Parathyroid adenoma (tissue), 2 donors: Measurements from ENCODE around the gene ADGRL2.
A peak's percentile ranks its signal among the peaks of the same experiment; 100 is the strongest.

Experiments
- H2AFZ ChIP-seq: fragments of 300-600 bp; sonication (generic); one replicate; pipeline ENCODE4 v1.7.0; 2017; ENCODE audit warnings: antibody characterized with exemption, mild to moderate bottlenecking
- H3K27ac ChIP-seq: fragments of 300-600 bp; sonication (generic); one replicate; pipeline ENCODE4 v1.7.0; 2017
- H3K27me3 ChIP-seq: fragments of 300-600 bp; sonication (generic); one replicate; pipeline ENCODE4 v1.7.0; 2017; ENCODE audit warnings: low read length; ENCODE audit not compliant: control insufficient read depth, insufficient read depth
- H3K36me3 ChIP-seq: fragments of 300-600 bp; sonication (generic); one replicate; pipeline ENCODE4 v1.7.0; 2017; ENCODE audit warnings: low read length; ENCODE audit not compliant: control insufficient read depth, insufficient read depth
- H3K4me1 ChIP-seq: fragments of 300-600 bp; sonication (generic); one replicate; pipeline ENCODE4 v1.7.0; 2017; ENCODE audit warnings: control low read depth
- H3K4me2 ChIP-seq: fragments of 300-600 bp; sonication (generic); one replicate; pipeline ENCODE4 v1.7.0; 2017; ENCODE audit warnings: low read length
- H3K4me3 ChIP-seq: fragments of 300-600 bp; sonication (generic); one replicate; pipeline ENCODE4 v1.7.0; 2017; ENCODE audit warnings: low read depth, low read length
- H3K79me2 ChIP-seq: fragments of 300-600 bp; sonication (generic); one replicate; pipeline ENCODE4 v1.7.0; 2017; ENCODE audit warnings: control low read depth
- H3K9ac ChIP-seq: fragments of 300-600 bp; sonication (generic); one replicate; pipeline ENCODE4 v1.7.0; 2017; ENCODE audit warnings: mild to moderate bottlenecking
- H3K9me3 ChIP-seq: fragments of 300-600 bp; sonication (generic); one replicate; pipeline ENCODE4 v1.7.0; 2017; ENCODE audit warnings: low read length; ENCODE audit not compliant: control insufficient read depth
- CTCF ChIP-seq: fragments of 300-600 bp; sonication (generic); IDR thresholded peaks from one replicate; pipeline ENCODE4 v1.7.0; 2017; ENCODE audit warnings: antibody characterized with exemption, mild to moderate bottlenecking
- donor health status: primary hyperparathyroidism.

ADGRL2 gene

GRCh38 chr1:81800695-81801650, at the start of gene ADGRL2:
Gene ADGRL2 (plus strand): TSS chr1:81800934. CDS start chr1:81836985, 36,051 bp downstream.
- Histone ChIP-seq H3K4me1 (no peaks in the 10 kb centered on the region), H3K36me3 (no peaks in the 10 kb centered on the region), H3K9me3 (no peaks in the 10 kb centered on the region), H3K4me3 (peak within 1 kb of the TSS; percentile 94), H3K27ac (peak within 1 kb of the TSS; percentile 78), H3K4me2 (peak within 1 kb of the TSS; percentile 71), H2AFZ (peak within 1 kb of the TSS; percentile 83), H3K9ac (no peak within 1 kb of the TSS), H3K79me2 (no peaks in the 10 kb centered on the region), H3K27me3 (no peaks in the 10 kb centered on the region)
- TF ChIP-seq CTCF = no peak

GRCh38 chr1:81752840-81753239, 47.9 kb upstream of the ADGRL2 start:
- no peak overlapping the region for H3K9ac ChIP-seq
- no peak overlapping the region for H3K4me2 ChIP-seq
- no peaks in the 10 kb centered on the region for H3K36me3 ChIP-seq
- H2AFZ ChIP-seq = no peak overlapping the region
- H3K4me3 ChIP-seq = no peak overlapping the region
- no peaks in the 10 kb centered on the region for H3K27me3 ChIP-seq
- no peak for TF ChIP-seq CTCF
- H3K4me1 ChIP-seq = no peaks in the 10 kb centered on the region
- H3K27ac ChIP-seq = no peak overlapping the region
- H3K9me3 ChIP-seq = no peaks in the 10 kb centered on the region
- H3K79me2 ChIP-seq = no peaks in the 10 kb centered on the region

DNA sequence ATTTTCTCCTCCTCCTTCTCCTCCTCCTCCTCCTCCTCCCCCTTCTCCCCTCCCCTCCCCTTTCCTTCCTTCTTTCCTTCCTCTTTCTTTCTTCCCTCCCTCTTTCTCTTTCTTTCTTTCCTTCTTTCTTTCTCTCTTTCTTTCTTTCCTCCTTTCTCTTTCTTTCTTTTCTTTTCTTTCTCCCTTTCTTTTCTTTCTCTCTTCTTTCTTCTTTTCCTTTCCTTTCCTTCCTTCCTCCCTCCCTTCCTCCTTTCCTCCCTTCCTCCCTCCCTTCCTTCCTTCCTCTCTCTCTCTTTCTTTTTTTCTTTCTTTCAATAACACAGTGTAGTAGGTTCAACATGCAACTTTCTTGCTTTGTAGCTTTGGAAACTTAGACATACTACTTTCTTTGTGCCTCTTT, 46.3 kb upstream of the ADGRL2 start:
- no peaks in the 10 kb centered on the region for H3K9me3 ChIP-seq
- no peak overlapping the region for H3K4me3 ChIP-seq
- no peaks in the 10 kb centered on the region for H3K79me2 ChIP-seq
- no peak overlapping the region for H3K4me2 ChIP-seq
- no peak for TF ChIP-seq CTCF
- H3K27me3 ChIP-seq = no peaks in the 10 kb centered on the region
- H3K36me3 ChIP-seq = no peaks in the 10 kb centered on the region
- no peaks in the 10 kb centered on the region for H3K4me1 ChIP-seq
- H3K9ac ChIP-seq = no peak overlapping the region
- no peak overlapping the region for H3K27ac ChIP-seq
- no peak overlapping the region for H2AFZ ChIP-seq

DNA sequence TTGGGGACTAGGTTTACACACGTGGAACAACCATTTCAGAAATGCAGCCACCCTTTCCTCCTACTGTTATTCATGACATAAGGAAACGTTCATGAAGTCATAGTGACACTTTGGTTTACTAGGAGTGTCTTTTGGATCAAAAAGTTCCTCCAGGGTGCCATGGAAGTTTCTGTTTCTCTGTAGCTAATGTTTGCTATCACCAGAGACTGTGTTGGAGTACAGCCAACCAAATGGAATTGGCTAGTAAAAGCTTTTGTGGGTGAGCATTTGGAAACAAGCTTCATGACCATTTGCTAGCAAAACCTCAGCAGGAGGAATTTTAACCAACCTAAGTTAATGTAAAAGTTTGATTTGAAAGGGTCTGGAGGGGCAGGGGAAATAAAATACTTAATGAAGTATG, 43.9 kb upstream of the ADGRL2 start:
- Histone ChIP-seq H3K4me2 (no peak overlapping the region), H2AFZ (no peak overlapping the region), H3K4me3 (no peak overlapping the region), H3K9me3 (no peaks in the 10 kb centered on the region), H3K9ac (no peak overlapping the region), H3K27ac (no peak overlapping the region), H3K4me1 (no peaks in the 10 kb centered on the region), H3K36me3 (no peaks in the 10 kb centered on the region), H3K27me3 (no peaks in the 10 kb centered on the region), H3K79me2 (no peaks in the 10 kb centered on the region)
- TF ChIP-seq CTCF = no peak
